Keratinocyte (primary cell): ENCODE data around the gene PCDH10.

Experiments
- EZH2 ChIP-seq: IDR thresholded peaks from one replicate; pipeline ENCODE4 v1.6.1; 2012; ENCODE audit warnings: inconsistent platforms, mild to moderate bottlenecking, low read length, moderate library complexity
- TF ChIP-seq, protein P1 (sequence below), 3 experiments: IDR thresholded peaks in 1 of 3; conservative IDR thresholded peaks in 1 of 3; optimal IDR thresholded peaks in 1 of 3; 2 replicates in 2 of 3; 3 replicates in 1 of 3; pipeline versions ENCODE3 to v1.5.1; 2011; ENCODE audit warnings: low read length in 3 of 3, mild to moderate bottlenecking in 3 of 3, moderate library complexity in 2 of 3, control low read depth in 1 of 3, inconsistent platforms in 1 of 3; ENCODE audit not compliant: insufficient read depth in 2 of 3; ENCODE audit errors: extremely low read depth in 1 of 3

- TF ChIP-seq EZH2: no peak
- TF ChIP-seq, protein P1, sequence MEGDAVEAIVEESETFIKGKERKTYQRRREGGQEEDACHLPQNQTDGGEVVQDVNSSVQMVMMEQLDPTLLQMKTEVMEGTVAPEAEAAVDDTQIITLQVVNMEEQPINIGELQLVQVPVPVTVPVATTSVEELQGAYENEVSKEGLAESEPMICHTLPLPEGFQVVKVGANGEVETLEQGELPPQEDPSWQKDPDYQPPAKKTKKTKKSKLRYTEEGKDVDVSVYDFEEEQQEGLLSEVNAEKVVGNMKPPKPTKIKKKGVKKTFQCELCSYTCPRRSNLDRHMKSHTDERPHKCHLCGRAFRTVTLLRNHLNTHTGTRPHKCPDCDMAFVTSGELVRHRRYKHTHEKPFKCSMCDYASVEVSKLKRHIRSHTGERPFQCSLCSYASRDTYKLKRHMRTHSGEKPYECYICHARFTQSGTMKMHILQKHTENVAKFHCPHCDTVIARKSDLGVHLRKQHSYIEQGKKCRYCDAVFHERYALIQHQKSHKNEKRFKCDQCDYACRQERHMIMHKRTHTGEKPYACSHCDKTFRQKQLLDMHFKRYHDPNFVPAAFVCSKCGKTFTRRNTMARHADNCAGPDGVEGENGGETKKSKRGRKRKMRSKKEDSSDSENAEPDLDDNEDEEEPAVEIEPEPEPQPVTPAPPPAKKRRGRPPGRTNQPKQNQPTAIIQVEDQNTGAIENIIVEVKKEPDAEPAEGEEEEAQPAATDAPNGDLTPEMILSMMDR (optimal IDR thresholded peaks at IDR 0.05 in 1 of 3, IDR thresholded peaks at IDR 0.05 in 1 of 3, conservative IDR thresholded peaks at IDR 0.05 in 1 of 3; ENCODE audit: extremely low read depth in 1 of 3, insufficient read depth in 2 of 3, low read length in 3 of 3): no peak
These were observed 2.7 kb downstream of the PCDH10 start for GRCh38 chr4:133151691-133152329.
